ENCODE data around the gene FRG2. TPM values are rescaled to one million over a fixed set of nuclear protein-coding genes. Genes with fewer than 3 reads are reported as not detected.

Gene FRG2
- total RNA-seq, 1 donor = not detected

Small RNAs within 50 kb of the gene (small RNA-seq; reads per million reads assigned to genes)
- gene RNA5SP174 (not detected), gene RNA5SP175 (0.45 reads per million)

Other genes starting within 250 kb of the FRG2 start
- 47.6 and 179 TPM in 2 replicates for gene FRG1, start 86.4 kb downstream of the FRG2 start, total RNA-seq (ENCODE audit: low replicate concordance)
- gene DBET, start 37.2 kb upstream of the FRG2 start, total RNA-seq (ENCODE audit: low replicate concordance) = not detected in 2 replicates
- not detected in 2 replicates for gene DUX4, start 146.5 kb upstream of the FRG2 start, total RNA-seq (ENCODE audit: low replicate concordance)